ENCODE results near the gene KIAA1328. TPM values are rescaled to one million over a fixed set of nuclear protein-coding genes. Genes with fewer than 3 reads are reported as not detected.

The KIAA1328 gene
- total and polyA plus RNA-seq, 8 donors = 1.9 to 21.7 (median 10.7) TPM

- H3K4me3 ChIP-seq = no peak overlapping the region
- H3K27me3 ChIP-seq = no peaks in the 10 kb centered on the region
- intact Hi-C loops (cut with DNase I; ENCODE audit: low total_unique reads) = no loop called here
- WGBS, 5 donors = 59 to 71% (median 66%) methylated on average over 3 of the region's 3 CpGs
- H3K36me3 ChIP-seq = no peaks in the 10 kb centered on the region
- no peak overlapping the region for H3K27ac ChIP-seq
- peaks cover 0 to 10% (median 5%) of the 10 kb centered on the region in 4 donors for H3K4me1 ChIP-seq
- DNase-seq = no peak
- no peaks in the 10 kb centered on the region for H3K9me3 ChIP-seq
- no peak for TF ChIP-seq POLR2AphosphoS5 (IDR thresholded peaks at IDR 0.05)
- TF ChIP-seq CTCF (IDR thresholded peaks at IDR 0.05) = no peak
- no peak for TF ChIP-seq POLR2A (IDR thresholded peaks at IDR 0.05)
- TF ChIP-seq EP300 (IDR thresholded peaks at IDR 0.05) = no peak
Observed at GRCh38 chr18:37230768-37231167, 401.8 kb downstream of the KIAA1328 start.

- Histone ChIP-seq H3K27ac (no peak overlapping the region), H3K9me3 (no peaks in the 10 kb centered on the region), H3K4me1 (peaks cover 0 to 10% (median 5%) of the 10 kb centered on the region in 4 donors), H3K4me3 (no peak overlapping the region), H3K36me3 (no peaks in the 10 kb centered on the region), H3K27me3 (no peaks in the 10 kb centered on the region)
- intact Hi-C loops (cut with DNase I; ENCODE audit: low total_unique reads) = no loop called here
- WGBS, 5 donors = 57 to 77% (median 70%) methylated on average over 3 of the region's 3 CpGs
- TF ChIP-seq POLR2A (IDR thresholded peaks at IDR 0.05) = no peak
- no peak for TF ChIP-seq POLR2AphosphoS5 (IDR thresholded peaks at IDR 0.05)
- no peak for TF ChIP-seq CTCF (IDR thresholded peaks at IDR 0.05)
- TF ChIP-seq EP300 (IDR thresholded peaks at IDR 0.05) = no peak
- DNase-seq = no peak
Observed at GRCh38 chr18:37231251-37231650, 402.3 kb downstream of the KIAA1328 start.

DNA sequence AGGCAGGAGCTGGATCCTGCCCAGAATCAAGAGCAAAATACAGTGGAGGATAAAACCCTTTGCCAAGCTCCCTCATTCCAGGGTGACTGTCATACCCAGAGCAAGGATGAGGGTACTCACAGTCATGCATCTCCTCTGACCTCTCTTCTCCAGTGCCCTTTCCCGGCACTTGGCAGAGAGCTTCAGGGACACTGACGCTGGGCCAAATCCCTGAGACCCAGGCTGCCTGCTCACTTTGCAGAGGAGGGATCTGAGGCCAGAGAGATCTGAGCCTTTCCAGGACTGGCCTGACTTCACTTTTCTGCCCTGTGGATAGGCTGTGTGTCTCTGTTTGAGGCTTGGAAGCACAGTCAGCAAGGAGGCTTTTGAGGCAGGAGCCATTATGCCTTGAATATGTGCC is 406.7 kb downstream of the KIAA1328 start:
- Histone ChIP-seq H3K4me3 (no peak overlapping the region), H3K9me3 (no peaks in the 10 kb centered on the region), H3K27ac (no peak overlapping the region), H3K36me3 (no peaks in the 10 kb centered on the region), H3K4me1 (peaks cover 0 to 10% (median 5%) of the 10 kb centered on the region in 4 donors), H3K27me3 (no peaks in the 10 kb centered on the region)
- TF ChIP-seq EP300 (IDR thresholded peaks at IDR 0.05) = no peak
- TF ChIP-seq POLR2A (IDR thresholded peaks at IDR 0.05) = no peak
- no peak for TF ChIP-seq POLR2AphosphoS5 (IDR thresholded peaks at IDR 0.05)
- no peak for TF ChIP-seq CTCF (IDR thresholded peaks at IDR 0.05)
- no peak for DNase-seq
- 87 to 97% (median 94%) methylated on average over 2 of the region's 2 CpGs for WGBS, 5 donors
- intact Hi-C loops (cut with DNase I; ENCODE audit: low total_unique reads) = no loop called here

DNA sequence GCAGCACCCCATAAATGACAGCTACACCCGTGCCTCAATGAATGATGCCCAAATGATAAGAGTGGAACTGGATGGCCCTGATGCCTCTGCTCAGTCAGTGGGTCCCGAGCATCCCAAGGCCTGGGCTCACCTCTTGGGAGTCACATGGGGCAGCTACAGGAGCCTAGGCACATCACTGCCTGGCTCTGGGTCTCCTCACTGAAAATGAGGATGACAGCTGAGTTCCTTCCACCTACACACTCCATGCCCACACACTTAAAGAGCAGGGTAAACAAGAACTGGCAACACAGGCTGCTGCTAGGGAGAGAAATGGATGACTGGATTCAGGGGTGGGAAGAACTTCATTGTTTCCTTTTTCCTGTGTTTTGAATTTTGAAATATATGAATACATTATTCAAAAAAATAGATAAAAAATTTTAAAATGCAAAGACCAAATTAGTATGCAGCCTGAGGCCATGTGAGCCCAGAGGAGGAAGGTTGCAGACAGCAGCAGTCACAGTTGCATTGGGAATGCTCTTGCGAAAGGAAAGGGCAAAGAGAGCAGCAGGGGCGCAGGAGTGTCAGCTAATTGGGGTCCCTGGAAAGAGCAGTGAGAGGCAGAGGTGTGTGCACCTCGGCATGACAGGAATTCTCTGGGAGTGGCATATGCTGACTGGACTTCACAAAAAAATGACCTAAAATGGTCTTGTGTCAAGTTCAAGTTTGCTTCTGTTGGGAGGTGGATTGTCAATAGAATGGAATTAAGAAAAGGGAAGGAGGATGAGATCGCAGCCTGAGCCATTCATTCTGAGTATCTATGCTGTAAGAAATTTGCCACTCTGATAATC is 409.6 kb downstream of the KIAA1328 start:
- 75 to 82% (median 80%) methylated on average over 5 to 6 of the region's 6 CpGs for WGBS, 5 donors
- no peaks in the 10 kb centered on the region for H3K36me3 ChIP-seq
- H3K4me3 ChIP-seq = no peak overlapping the region
- no peaks in the 10 kb centered on the region for H3K4me1 ChIP-seq
- H3K27ac ChIP-seq = no peak overlapping the region
- DNase-seq = no peak
- intact Hi-C loops (cut with DNase I; ENCODE audit: low total_unique reads) = no loop called here
- H3K27me3 ChIP-seq = no peaks in the 10 kb centered on the region
- H3K9me3 ChIP-seq = no peaks in the 10 kb centered on the region
- no peak for TF ChIP-seq CTCF (IDR thresholded peaks at IDR 0.05)
- no peak for TF ChIP-seq POLR2A (IDR thresholded peaks at IDR 0.05)
- TF ChIP-seq EP300 (IDR thresholded peaks at IDR 0.05) = no peak
- no peak for TF ChIP-seq POLR2AphosphoS5 (IDR thresholded peaks at IDR 0.05)

All from stomach (tissue), 9 donors.